ENCODE measurements around the gene SLC39A11.
"Not testable (repeated sequence)": the region's sequence is repeated elsewhere in the genome, so short reads cannot be mapped to it uniquely, and the experiment has no call there.

Gene SLC39A11

DNA sequence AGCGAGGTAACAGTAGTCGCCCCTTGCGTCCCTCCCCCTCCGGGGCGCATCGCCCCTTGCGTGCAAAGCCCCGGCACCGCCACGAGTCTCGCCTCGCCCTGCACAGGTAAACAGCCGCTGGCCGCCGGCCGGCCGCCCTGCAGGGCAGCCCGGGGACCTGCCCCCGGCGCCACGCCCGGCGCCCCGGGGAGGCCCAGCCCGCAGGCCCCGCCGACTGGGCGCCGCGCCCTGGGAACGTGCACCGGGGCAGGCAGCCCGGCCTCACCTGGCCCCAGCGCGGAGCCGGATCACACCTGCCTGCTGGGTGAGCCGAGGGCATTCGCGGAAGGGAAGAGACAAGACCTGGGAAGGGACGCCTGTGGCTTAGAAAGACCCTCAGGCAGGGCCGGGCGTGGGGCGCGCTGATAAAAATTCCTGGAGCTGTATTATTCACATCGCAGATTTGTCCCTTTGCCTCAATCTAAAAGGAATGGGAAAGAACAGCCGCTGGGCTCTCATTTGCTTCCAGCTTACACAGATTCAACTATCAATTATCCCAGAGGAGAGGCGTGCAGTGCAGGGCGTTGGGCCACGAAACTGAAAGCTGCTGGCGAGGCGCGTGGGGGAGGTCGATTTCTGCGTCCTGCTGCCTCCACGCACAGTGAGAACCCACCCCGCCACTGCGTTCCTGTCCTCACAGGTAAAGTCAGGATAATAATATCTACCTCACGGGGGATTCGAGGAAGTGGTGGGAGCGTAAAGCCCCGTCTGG lies 451.9 kb downstream of the SLC39A11 start:
- TF ChIP-seq, protein P1, sequence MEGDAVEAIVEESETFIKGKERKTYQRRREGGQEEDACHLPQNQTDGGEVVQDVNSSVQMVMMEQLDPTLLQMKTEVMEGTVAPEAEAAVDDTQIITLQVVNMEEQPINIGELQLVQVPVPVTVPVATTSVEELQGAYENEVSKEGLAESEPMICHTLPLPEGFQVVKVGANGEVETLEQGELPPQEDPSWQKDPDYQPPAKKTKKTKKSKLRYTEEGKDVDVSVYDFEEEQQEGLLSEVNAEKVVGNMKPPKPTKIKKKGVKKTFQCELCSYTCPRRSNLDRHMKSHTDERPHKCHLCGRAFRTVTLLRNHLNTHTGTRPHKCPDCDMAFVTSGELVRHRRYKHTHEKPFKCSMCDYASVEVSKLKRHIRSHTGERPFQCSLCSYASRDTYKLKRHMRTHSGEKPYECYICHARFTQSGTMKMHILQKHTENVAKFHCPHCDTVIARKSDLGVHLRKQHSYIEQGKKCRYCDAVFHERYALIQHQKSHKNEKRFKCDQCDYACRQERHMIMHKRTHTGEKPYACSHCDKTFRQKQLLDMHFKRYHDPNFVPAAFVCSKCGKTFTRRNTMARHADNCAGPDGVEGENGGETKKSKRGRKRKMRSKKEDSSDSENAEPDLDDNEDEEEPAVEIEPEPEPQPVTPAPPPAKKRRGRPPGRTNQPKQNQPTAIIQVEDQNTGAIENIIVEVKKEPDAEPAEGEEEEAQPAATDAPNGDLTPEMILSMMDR (conservative IDR thresholded peaks at IDR 0.05; ENCODE audit: low read length): no peak
- no peak overlapping the region for H3K4me3 ChIP-seq (ENCODE audit: low read length)
- no peak for DNase-seq (ENCODE audit: low read depth)

DNA sequence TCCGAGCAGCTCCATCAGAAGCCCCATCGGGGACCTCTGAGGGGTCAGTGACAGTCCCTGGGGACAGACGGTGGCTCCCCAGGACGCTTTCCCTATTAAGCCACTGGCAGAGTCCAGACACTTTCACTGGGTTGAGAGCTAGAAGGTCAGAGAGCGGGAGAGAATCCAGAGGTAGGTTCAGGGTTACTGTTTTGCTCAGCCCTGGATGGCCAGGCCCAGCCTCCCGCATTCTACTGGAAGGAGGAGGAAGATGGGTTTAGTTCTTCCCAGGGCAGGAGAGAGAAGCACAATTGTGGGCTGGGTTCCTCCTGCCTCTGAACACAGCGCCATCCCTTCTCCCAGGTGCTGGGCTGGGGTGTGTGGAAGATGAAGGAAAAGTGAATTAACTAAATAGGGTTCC lies 452.8 kb downstream of the SLC39A11 start:
- TF ChIP-seq, protein P1 (conservative IDR thresholded peaks at IDR 0.05; ENCODE audit: low read length): no peak
- DNase-seq (ENCODE audit: low read depth): no peak
- no peak overlapping the region for H3K4me3 ChIP-seq (ENCODE audit: low read length)

DNA sequence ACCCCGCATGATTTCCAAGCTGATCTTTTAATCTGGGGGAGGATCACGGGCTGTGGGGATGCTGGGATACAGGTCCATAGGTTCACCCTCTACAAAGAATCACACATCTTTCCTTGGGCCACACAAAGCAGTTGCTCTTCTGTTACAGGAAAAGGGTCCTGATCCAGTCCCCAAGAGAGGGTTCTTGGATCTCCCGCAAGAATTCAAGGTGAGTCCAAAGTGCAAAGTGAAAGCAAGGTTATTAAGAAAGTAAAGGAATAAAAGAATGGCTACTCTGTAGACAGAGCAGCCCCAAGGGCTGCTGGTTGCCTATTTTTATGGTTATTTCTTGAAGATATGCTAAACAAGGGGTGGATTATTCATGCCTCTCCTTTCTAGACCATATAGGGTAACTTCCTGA lies 453.6 kb downstream of the SLC39A11 start:
- DNase-seq (ENCODE audit: low read depth); H3K4me3 ChIP-seq (ENCODE audit: low read length): not testable (repeated sequence)

DNA sequence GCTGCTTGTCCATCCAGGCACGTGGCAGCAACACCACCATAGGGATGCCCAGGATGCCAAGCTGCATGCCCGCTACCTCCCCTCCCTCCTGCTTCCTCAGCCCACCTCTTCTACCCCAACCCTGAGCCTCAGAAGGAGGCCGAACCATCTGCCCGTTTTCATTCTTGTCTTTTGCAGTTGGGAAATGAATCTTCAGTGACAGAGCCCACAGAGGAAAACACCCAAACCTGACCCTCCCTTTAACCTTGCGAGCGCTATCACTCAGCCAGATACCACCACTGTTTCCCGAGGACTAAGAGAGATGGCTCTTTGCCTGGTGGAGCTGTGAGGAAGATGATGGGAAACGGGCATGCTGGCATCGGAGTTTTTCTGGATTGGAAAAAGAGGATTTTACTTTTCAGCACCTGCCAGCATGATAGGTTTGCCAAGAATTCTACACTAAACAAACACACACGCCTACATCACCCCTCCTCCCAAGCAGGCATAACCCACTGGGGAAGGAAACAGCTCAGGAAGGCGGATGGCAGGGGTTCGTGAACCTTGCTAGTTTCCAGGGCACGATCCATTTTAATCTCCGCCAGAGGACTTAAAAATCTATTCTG lies 457.4 kb downstream of the SLC39A11 start:
- no peak for DNase-seq (ENCODE audit: low read depth)
- H3K4me3 ChIP-seq (ENCODE audit: low read length): no peak overlapping the region
- TF ChIP-seq, protein P1 (conservative IDR thresholded peaks at IDR 0.05; ENCODE audit: low read length): no peak

DNA sequence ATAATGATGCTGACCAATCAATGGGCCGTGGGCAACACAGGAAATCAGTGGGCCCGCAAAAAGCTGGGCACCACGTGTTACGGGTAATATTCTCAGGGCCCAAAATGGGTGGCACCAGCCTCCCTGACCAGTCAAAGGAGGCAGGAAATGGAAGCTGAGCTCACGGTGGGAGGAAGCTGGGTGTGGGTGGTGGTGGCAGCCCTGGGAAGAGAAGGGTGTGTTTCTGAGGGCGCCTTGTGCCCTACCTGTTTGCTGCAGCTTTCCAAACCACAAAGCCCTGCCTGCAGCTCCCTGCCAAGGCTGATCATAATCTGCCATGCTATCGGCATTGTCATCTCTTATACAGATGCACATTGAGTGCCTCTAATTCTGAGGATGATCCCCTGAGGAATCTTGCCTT lies 457.9 kb downstream of the SLC39A11 start:
- DNase-seq (ENCODE audit: low read depth): no peak
- TF ChIP-seq, protein P1 (conservative IDR thresholded peaks at IDR 0.05; ENCODE audit: low read length): no peak

DNA sequence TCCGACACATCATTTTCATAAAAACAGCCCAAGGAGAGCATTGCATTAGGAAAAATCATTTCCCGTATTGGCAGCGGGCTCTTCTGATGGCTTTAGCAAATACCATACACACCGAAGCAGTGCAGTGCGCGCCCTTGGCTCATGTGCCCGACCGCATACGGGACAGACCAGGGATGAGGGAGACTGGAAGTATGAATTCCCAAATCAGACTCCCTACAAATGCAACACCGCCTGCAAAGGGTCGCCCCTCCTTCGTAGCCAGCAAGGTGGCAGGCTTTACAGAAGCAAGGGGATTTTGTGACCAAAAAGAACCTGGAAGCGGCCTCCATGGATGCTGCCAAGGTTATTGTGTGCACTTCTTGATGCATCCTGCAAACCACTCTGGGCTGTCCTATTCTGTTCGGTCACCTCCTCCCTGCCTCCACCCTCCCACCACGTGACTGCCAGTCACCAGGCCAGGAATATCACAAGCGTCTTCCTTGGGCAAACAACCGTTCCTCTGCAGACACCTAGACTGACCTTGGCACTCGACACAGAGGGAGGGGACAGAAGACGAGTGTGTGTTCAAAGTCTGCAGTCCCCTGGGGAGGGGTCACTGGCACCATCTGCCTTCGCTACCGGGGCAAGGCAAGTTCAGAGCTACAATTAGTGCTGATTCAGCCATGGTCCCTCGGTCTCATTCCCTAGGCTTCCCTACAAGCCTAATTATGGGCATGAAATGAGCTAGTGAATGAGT lies 460.4 kb downstream of the SLC39A11 start:
- H3K4me3 ChIP-seq (ENCODE audit: low read length): no peak overlapping the region
- TF ChIP-seq, protein P1 (conservative IDR thresholded peaks at IDR 0.05; ENCODE audit: low read length): no peak
- DNase-seq (ENCODE audit: low read depth): no peak

More for the DNA sequence above, 457.9 kb downstream of the SLC39A11 start:
- H3K4me3 ChIP-seq (ENCODE audit: low read length): no peak overlapping the region

DNA sequence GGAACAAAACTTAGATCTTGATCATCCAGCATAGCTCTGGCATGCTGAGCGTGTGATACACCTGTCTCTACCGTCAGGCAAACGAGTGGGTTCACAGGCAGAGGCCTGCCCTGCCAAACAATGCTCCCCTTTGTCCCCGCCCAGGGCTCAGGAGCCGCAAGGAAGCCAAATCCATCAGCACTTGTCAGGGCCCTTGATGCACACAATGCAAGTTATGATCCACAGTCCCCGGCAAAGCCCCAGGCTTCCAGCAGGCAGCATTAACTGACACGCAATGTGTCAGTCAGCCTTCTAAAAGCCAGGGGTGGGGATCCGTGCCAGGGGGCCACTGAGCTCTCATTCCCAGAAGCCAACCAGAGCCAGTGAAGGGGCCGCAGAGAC lies 460.9 kb downstream of the SLC39A11 start:
- no peak for DNase-seq (ENCODE audit: low read depth)
- H3K4me3 ChIP-seq (ENCODE audit: low read length): no peak overlapping the region
- TF ChIP-seq, protein P1 (conservative IDR thresholded peaks at IDR 0.05; ENCODE audit: low read length): no peak
